Medulla oblongata (tissue), 1 donor: ENCODE data around the gene MLH1.
"Not testable (repeated sequence)": the region's sequence is repeated elsewhere in the genome, so short reads cannot be mapped to it uniquely, and the experiment has no call there.

Source experiments
- DNase-seq: peaks from one replicate; pipeline ENCODE4 v3.0.0-alpha.2; 2015; ENCODE audit errors: extremely low spot score

Gene MLH1

DNA sequence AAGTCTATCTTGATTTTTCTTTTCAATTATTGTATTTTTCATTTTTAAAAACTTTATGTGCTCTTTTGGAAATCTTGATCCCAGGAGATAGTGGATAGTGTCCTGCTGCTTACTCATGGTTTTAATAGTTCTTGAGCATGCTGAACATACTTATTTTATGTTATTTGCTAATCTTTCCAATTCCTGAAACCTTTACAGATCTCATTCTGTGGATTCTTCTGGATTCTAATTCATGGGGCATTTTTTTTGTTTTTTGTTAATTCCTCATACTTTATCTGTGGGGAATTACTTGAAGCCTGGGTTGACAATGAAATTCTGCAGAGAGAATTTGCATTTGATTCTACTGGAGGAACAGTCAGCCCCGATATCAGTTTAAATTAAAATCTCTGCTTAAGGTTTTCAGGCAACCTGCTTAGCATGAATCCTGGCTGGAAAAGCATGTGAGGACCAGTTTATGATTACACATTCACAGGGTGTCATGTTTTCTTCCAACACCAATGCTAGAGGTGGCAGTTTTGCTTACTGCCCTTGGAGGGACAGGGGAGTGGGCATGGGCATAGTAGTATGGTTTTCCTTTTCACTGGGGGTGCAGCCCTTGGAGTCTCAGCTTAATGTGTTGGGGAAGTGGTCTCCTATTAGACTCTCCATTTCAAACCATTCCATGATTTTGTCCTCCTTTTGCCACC is 46.0 kb downstream of the MLH1 start:
- no peak for DNase-seq

DNA sequence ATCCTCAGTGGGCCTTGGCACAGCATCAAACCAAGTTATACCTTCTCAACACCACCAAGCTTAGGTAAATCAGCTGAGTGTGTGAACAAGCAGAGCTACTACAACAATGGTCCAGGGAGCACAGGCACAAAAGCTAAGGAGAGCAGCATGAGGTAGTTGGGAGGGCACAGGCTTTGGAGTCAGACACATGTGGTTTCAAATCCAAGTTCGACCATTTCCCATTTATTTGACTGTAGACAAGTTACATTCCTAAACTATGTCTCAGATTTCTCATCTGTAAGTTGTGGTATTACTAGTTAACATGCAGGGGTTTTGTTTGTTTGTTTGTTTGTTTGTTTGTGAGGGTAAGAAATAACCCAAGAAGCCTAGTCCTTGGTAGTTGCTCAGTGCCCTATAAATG is 46.9 kb downstream of the MLH1 start:
- DNase-seq: no peak

DNA sequence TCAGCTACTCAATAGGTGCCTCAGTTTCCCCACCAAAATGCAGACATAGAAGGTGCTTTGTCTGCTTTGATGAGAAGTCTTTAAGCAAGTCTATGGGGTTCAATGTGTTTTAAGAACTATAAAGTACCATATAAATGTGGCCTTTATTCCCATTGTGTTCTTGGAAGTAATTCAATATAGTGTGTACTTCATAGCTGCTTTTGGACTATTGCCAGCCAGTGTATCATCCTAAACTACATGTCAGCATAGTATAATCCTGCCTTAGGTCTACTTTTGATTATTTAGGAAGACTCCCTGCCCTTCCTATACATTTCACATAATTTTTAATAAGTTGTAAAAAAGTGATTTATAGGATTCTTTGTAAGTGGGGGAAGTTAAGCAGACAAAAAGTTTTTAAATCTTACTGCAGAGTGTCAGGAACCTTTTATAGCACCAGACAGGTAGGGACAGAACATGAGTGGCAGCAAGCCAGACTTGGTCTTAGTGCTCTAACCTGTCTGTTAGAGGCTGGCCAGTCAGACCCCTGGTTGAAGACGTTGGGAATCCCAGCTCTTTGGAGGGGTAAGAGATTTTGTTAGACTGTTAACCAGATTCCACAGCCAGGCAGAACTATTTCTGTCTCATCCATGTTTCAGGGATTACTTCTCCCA is 48.4 kb downstream of the MLH1 start:
- DNase-seq: no peak

DNA sequence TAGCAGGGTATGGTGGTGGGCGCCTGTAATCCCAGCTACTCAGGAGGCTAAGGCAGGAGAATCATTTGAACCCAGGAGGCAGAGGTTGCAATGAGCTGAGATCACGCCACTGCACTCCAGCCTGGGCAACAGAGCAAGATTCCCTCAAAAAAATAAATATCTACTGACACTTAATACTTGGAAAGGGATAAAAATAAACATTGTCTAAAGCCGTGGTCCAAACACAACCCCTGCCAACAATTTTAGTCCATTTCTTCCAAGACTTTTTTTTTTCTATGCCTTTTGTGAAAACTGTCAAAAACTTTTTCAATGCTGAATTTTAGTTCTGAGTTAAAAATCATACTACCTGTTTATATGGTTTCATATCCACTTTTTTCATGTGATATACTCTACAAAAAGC is 49.4 kb downstream of the MLH1 start:
- not testable (repeated sequence) for DNase-seq

DNA sequence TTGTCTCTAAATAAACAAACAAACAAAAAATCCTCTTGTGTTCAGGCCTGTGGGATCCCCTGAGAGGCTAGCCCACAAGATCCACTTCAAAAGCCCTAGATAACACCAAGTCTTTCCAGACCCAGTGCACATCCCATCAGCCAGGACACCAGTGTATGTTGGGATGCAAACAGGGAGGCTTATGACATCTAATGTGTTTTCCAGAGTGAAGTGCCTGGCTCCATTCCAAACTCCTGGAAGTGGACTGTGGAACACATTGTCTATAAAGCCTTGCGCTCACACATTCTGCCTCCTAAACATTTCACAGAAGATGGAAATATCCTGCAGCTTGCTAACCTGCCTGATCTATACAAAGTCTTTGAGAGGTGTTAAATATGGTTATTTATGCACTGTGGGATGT is 57.0 kb downstream of the MLH1 start:
- DNase-seq: peak; percentile 45

DNA sequence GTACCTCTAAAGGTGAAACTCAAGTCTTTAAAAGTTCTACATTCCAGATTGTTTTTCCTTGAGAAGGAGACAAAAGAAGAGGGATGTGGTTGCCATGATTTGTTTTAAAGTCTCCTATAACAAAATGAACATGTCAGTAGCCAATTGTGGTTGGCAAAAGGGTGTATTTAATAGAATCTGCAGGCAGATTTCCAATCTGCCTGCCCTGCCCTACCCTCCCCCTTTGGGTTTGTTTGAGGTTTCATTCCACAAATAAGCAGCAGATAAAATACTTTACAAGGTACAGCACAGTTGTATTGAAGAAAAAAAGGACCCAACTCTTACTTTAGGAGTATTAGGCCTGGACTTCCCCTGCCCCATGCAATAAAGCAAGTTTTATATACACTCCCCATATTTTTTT is 59.5 kb downstream of the MLH1 start:
- no peak for DNase-seq

DNA sequence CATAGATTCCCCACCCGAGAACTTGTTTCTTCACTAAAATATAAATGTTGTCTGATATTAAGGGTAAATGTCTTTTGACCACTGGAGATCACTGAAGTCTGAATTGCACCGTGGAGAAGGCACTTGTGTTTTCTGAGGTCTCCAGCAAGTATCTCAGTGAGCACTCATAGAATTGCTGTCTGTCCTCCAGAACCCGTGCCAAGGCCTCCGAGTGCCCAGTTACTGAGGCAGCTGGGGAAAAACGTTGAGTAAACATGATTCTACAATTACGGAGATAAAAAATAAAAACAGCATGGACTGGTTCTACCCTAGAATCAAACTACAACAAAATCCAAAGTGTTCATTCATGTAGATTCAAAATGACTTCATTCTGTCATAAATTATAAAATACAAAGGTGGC is 60.0 kb downstream of the MLH1 start:
- DNase-seq: peak; percentile 49

DNA sequence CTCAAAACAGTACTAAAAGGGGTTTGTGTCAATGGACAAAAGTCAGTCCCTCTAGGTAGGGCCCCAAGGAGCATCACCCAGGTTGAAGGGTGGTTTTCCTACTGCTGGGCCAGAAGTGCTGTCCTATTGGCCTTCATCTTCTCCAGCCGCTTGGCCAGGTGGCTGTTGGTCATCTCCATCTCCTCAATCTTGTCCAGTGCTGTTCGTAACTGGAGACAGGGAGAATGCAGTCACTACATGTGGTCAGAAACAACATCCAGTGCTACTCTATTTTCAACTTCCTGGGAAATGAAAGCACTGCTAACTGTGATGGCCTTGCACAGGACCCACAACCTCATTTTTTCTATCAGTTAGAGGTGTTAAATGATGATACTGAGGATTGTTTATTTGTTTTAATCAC is 60.4 kb downstream of the MLH1 start:
- DNase-seq: no peak

DNA sequence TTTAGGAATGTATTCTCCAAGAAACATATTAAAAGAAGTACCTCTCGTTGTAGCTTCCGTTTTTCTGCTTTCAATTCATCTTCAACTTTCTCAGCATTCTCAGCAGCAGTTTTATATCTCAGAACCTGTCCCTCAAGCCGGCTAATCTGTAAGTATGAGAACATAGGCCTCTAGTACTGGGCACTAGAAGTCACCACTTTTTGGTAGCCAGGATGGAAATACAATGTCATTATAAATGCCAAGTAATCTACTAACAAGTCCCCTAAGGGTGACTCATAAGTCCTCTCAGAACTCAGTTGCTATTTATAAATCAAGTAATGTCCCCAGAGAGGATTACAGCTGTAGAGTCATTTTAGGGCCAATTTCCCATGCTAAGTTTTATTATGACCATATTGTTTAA is 61.1 kb downstream of the MLH1 start:
- no peak for DNase-seq

DNA sequence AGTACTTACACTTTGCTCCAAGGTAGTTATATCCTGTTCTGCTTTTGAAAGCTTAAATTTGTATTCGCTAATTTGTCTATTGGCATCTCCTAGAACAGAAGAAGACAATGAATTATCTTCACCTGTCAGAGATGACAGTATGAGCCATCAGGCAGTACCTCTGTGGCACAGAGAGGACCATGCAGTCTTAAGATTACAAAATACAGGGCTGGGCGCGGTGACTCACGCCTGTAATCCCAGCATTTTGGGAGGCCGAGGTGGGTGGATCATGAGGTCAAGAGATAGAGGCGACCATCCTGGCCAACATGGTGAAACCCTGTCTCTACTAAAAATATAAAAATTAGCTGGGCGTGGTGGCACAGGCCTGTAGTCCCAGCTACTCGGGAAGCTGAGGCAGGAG is 61.8 kb downstream of the MLH1 start:
- not testable (repeated sequence) for DNase-seq

DNA sequence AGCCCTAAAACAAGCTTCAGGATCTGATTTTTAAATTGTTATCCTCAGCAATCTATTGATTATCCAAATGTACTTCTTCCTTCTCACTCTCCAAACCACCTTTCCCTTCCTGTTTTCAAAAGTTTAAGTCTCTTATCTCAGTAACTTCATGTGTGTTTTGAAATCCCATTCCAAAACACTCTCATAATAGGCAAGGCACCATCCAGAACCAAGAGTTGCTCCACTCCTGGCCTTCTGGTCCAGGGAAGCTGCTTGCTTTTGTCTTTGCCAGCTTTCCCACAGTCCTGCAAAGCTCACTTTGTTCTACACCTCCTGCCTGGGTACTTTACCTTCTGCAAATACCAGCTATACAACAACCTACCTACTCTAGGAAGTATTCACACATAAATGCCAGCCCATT is 63.5 kb downstream of the MLH1 start:
- no peak for DNase-seq

DNA sequence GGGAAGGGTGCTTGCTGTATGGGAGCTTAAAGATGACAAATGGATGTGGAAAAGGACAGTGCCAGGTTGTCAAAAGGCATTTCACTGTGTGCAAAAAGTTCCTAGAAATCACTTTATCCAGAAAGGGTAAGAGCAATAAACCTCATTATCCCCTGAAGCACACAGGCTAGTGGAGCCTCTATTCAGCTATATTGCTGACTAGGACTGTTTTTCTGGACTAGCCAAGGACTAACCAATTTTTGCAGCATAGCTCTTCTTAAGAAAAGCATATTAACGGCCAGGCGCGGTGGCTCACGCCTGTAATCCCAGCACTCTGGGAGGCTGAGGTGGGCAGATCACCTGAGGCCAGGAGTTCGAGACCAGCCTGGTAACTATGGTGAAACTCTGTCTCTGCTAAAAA is 64.8 kb downstream of the MLH1 start:
- DNase-seq: no peak

DNA sequence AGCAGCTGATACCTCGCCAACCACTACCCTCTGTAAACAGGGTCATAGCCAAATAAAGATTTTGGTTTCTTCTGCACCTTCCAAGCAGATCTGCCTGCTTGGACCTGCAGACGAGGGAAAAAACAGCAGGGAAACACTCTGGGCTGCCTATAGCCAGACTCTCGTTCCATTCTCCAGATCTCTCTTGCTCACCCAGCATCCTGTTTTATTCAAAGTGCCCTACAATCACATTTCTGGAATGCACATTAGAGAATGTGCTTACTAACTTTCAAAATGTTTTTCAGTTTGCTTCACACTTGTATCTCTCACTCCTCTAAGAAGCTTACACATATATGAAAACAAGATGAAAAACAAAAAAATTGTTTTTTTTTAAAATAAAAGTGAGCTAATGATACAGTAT is 71.4 kb downstream of the MLH1 start:
- no peak for DNase-seq

DNA sequence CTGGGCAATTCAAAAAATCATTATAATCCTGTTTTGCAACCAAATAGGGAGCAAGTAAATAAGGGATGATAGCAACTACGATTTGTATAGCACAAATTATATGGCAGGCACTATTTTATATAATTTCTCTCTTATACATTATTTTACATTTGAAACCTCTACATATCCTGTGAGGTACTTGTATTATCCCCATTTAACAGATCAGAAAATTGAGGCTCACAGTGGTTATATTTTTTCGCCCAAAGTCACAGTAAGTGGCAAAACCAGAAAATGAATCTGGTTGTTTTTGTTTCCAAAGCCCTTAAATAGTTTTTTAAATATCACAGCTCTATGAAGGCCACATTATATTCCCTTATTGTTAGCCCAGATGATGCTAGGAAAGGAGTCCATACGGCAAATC is 74.3 kb downstream of the MLH1 start:
- no peak for DNase-seq

DNA sequence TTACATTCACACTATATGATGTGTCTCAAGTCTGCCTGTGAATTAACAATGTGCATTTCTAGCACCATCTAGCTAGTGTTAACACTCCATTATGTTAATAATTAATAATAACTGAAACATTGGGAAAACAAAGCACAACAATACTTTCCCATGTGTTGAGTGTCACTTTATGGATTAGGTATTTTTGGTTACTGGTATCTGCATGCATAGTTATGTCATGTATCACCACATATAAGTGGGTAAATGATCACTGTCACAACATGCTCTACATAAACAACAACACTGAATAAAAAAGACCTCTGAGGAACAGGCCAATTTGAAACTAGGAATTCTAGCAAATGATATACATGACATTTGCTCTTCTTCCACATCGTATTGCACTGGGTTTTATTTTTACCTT is 74.7 kb downstream of the MLH1 start:
- no peak for DNase-seq

DNA sequence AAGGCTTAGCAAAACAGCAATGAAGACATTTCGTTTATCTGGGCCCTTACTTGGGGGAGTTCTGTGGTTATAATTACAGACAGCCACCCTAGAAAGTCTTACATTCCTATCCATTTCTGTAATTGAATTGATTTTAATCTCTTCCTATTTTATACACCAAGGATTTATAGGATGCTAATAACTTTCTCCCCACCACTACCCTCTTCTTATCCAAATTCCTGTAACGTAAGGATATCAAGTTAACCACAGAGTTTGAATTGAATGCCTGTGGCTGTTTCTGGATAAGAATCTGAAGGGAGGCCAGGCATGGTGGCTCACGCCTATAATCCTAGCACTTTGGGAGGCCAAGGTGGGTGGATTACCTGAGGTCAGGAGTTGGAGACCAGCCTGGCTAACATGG is 78.6 kb downstream of the MLH1 start:
- no peak for DNase-seq

DNA sequence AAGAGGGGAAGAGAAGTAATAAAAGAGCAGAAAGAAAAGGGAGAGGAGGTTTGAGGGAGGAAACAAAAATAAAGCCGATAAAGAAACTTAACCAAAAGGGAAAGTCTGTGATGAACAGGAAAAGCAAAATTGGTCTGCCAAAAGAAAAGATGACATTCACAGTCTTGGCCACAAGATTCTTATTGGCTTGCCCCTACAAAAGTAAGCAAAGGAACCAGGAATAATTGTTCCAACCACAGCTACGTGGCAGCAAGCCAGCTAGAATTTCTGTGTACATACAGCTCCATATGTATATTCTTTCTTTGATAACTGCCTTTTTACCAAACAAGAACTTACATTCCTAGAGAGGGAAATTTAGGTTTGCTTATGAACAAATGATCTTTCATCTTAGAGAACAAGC is 79.6 kb downstream of the MLH1 start:
- DNase-seq: no peak

DNA sequence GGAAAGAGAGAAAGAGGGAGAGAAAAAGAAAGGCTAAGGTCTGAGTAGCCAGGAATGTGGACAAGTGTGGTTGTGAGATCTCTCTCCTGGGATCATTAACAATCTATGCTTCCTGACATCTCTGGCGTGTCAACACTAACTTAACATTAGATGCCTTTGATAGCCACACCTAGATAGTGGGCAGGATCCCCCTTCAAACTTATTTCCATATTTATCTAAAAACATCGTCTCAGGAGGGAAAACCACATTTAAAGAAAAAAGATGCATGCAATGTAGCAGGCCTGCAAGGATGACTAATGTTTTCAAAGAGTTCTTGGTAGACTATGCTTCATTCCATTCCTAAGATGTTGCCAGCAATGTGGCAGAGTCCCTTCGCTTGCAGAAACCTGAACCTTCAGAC is 80.9 kb downstream of the MLH1 start:
- no peak for DNase-seq

DNA sequence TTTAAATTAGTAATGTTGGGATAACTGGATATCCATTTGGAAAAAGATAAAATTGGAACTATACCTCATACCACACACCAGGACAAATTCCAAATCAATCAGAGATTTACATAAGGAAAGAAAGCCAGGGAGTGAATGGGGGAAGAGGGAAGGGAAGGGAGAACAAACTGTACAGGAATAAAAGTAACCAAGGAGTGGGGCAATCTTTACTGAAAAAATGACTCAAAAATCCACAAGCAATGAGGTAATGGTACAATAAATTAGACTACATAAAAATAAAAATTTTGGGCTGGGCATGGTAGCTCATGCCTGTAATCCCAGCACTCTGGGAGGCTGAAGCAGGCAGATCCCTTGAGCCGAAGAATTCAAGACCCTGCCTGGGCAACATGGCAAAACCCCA is 82.6 kb downstream of the MLH1 start:
- no peak for DNase-seq

DNA sequence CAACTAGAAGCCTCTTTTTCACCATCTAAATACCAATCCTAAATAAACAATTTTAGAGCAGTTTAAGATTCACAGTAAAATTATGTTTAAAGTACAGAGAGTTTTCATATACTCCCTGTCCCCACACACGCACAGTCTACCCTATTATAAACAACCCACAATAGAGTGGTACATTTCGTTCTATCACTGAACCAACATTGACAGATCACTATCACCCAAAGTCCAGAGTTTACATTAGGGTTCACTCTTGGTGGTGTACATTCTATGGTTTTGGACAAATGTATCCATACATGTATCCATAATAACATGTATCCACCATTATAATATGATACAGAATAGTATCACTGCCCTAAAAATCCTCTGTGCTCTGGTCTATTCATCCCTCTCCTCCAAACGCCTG is 89.0 kb downstream of the MLH1 start:
- DNase-seq: no peak

DNA sequence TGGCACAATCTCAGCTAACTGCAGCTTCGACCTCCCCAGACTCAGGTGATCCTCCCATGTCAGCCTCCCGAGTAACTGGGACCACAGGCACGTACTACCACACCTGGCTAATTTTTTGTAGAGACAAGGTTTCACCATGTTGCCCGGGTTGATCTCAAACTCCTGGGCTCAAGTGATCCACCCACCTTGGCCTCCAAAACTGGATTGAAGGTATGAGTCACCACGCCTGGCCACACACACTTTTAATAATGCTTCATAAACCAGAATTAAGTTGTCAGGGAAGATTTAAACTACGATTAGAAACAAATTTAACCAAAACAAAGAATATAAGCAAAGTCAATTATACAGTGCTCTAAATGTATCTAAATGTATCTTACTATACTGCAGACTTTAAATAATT is 93.6 kb downstream of the MLH1 start:
- DNase-seq: no peak

DNA sequence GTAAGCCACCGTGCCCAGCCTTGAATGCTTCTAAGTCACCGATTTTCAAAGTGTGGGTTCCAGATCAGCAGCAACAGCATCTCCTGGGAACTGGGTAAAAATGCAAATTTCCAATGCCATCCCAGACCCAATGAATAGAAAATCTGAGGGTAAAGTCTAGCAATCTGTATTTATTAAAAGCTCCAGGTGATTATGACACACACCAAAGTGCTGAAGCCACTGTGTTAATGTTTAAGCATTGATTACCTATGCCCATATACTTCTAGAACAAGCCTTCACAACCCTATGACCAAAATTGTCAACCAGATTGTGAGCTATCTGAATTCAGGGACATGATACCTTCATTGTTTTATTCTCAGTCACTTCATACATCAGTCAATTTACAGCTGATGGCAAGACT is 94.6 kb downstream of the MLH1 start:
- no peak for DNase-seq

DNA sequence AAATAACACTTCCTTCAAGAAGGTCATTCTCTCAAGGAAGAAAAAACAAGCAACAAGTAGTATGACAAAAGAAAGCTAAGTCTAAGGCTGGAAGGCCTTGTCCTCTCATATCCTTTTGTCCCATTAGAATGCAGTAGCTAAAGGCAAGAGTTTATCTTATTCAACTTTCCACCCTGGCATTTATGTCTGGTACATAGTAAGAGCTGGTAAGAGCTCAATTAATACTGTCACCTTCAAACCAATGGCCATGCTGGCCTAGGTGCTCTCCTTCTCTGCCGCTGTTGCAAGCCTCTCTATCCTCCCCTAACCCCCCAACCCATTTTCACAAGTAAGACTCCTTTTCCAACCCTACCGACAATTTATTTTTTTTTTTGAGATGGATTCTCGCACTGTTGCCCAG is 99.2 kb downstream of the MLH1 start:
- DNase-seq: no peak

DNA sequence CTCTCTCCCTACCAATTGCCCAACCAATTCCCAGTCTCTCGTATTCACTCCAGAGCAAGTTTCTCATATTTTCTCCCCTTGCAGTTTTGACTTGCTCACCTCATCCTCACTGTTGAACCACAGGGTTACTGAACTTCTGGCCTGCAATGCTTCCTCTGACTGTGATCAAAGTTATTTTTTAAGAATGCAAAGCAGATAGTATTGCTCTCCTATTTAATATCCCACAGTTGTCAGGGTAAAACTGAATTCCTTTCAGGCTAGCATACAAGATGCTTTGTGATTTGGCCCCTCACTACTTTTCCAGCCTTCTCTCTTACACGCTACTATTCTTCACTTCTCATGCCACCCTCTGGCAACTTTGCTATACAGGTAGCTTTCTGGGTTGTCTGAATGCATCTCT is 100.2 kb downstream of the MLH1 start:
- no peak for DNase-seq
